NCI-H446 (cell line): ENCODE results near the gene MOGAT2.

Source experiments
- DNase-seq, 2 experiments: peaks; one replicate each; lab custom pipeline; 2025; lab: John Stamatoyannopoulos, UW

Gene MOGAT2

DNA sequence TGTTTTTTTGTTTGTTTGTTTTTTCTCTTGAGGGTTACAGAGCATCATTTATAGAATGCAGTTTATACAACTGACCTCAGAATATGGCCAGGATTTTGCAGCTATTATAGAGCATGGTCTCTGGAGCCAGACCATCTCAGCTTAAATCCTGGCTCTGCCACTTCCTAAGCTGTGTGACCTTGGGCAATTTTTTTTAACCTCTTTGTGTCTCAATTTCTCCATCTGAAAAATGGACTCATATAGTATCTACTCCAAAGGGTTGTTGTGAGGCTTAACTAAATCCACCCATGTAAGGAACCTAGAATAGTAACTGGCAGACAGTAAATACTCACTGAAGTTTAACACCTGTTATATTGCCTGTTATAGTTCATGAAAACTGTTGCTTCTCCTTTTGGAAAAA, 42.6 kb downstream of the MOGAT2 start:
- DNase-seq: no peak

- no peak for DNase-seq
These were observed 43.3 kb downstream of the MOGAT2 start for GRCh38 chr11:75760710-75761493.

DNA sequence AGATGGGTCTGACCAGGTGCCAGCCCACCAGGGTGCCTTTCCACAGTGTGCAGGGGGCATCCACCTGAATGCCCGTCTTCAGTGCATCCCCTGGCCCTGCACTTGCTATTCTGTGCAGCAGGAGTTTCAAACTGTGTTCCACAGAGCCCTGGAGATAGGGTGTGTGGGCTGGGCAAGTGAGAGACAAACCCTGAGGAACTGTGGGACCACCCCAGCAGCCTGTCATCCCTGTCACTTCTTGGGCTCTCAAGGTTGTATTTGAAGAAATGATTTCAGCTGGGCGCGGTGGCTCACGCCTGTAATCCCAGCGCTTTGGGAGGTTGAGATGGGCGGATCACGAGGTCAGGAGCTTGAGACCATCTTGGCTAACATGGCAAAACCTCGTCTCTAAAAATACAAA, 44.5 kb downstream of the MOGAT2 start:
- no peak for DNase-seq

GRCh38 chr11:75762885-75763284, 45.2 kb downstream of the MOGAT2 start:
- DNase-seq: no peak

- no peak for DNase-seq
These were observed 46.2 kb downstream of the MOGAT2 start for GRCh38 chr11:75763846-75764245.

GRCh38 chr11:75765116-75765515, 47.5 kb downstream of the MOGAT2 start:
- no peak for DNase-seq

GRCh38 chr11:75766443-75767227, 49.0 kb downstream of the MOGAT2 start:
- no peak for DNase-seq

DNA sequence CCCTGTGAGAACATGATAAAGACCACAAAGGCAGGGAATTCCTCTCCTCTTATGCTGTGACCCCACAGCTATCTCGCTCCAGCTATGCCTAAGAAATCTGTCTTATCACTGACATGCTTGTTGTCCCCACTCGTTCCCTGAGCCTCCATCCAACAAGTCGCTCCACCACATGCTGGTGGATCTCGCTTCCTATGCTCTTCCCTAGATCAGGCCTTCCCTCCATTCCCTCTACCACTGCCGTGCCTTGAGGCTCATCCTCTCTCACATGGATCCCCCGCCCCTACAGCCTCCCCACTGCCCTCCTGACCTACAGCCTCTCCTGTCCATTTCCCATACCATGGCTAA, 49.6 kb downstream of the MOGAT2 start:
- DNase-seq: no peak

DNA sequence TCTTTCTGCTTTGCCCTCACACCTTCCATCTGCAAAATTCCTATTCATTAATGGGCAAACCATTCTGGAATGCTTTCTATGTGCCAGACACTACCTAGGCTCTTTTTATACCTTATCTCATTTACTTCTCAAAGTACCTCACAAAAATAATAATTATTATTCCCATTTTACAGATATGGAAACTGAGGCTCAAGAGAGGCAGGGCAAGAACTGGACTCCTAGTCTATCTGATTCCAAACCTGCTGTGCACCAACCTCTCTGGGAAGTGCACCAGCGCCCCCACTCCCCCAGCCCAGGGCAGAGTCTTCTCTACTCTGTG, 50.1 kb downstream of the MOGAT2 start:
- DNase-seq: no peak

DNA sequence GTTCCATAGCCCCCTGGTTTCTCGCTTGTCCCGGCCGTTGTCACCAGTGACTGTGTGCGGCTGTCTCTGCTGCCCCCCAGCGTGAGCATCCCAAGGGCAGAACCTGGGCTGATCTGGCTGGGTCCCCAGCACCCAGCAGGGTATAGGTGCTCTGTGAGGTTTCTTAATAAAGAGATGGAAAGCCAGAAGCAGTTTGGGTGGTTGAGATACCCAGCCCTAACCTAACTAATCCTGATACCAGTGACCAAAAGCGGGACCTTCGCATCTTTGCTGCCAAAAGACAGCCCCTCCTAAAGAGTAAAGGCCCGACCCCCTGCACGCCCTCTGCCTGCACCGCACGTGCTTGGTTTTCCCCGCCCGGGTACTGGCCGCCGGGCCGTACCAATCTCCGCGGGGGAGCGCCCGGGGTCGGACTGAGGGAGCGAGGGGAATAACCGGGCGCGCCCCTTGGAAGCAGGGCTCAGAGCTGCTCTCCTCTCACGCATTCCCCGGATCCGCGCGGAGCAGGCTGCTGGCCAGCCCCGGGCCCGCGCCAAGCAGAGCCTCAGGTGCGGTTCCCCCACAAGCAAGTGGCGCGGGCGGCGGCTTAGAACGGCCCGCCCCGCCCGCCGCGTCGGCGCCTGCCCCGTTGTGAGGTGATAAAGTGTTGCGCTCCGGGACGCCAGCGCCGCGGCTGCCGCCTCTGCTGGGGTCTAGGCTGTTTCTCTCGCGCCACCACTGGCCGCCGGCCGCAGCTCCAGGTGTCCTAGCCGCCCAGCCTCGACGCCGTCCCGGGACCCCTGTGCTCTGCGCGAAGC, 50.7 kb downstream of the MOGAT2 start, which contains the start of gene DGAT2:
Gene DGAT2, plus strand, starts transcription at position 667 of the 797 bp plus-strand sequence. CDS start 214 bp downstream, outside the sequence.
- DNase-seq: peak; percentile 66 to 89

GRCh38 chr11:75768909-75769771, 51.5 kb downstream of the MOGAT2 start:
- DNase-seq: no peak

DNA sequence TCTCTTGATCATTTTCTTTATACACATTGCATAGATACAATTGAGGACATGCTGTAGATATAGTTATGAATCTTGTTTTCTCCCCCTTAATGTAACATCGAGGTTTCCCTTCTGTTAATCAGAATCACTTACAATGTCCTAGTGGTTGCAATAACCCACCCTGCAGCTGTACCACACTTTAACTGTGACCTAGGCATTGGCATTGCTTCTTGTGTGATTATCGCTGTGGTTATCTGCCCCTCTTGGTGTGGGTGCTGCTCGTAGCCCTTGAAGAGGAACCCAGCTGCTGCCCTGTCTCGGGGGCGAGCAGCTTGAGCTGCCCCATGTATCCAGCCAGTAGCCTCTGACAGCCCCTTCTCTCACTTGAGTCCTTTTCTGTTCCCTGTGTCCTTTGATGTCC, 52.5 kb downstream of the MOGAT2 start:
- DNase-seq: no peak

DNA sequence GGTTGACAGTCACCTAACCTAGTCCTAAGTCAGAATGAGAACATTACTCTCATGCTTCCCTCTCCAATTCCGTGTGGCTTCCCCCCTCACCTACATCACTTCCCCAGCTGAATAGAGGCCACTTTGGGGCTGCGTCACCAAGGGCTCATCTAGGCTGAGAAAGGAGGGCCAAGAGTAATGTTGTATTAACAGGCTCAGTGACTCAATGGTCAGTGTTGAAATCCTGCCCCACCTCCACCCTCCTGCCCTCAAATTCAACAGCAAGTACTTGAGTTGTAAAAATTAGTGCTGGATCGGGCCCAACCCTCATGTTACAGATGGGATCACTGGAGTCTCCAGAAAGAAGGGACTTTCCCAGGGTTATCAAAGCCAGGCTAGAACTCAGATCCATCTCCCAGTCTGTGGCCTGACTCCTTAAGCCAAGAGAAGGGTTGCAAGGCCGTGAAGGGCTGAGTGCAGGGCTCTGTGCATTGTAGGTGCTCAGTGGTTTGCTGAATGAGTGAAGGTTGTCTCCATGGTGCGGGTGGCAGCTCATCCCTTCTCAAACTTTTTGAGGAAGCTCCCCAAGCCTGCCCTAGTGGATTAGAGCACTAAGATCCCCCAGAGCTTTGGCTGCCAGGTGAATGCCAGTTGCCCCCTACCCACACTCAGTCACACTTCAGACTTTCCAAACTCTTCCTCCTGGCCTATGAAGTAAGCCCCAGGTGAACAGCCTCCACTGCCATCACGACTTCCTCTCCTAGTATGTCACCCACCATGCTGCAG, 54.2 kb downstream of the MOGAT2 start:
- no peak for DNase-seq

GRCh38 chr11:75773595-75774353, 56.1 kb downstream of the MOGAT2 start:
- no peak for DNase-seq

- DNase-seq: no peak
These were observed 57.4 kb downstream of the MOGAT2 start for GRCh38 chr11:75775056-75775455.

- DNase-seq: no peak
These were observed 58.9 kb downstream of the MOGAT2 start for GRCh38 chr11:75776546-75776945.

DNA sequence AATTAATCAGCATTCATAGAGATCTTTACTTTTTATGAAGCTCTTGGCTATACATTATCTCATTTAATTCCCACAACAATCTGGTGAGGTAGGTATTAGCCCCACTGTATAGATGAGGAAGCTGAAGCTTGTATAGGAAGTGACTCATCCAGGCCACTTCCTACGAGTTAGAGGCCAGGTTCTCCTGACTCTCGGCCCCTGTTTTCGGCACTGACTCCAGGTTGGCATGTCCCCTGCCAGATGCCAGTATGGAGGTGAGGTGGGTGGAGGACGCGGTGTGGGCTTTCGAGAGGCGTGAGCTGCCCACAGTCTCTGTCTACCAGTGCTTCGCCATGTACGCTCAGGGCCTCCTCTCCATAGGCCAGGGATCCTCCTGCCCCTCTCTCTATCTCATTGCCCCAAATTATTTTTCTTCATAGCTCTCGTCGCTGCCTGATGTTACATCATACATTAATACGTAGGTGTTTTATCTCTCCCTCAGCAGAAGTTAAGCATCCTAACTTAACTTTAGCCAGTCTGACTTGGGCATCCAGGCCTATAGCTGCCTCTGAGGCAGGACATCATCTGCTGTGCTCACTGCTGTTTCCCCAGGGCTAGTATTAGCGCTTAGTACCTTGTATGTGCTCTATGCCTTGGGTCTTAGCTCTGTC, 59.9 kb downstream of the MOGAT2 start:
- DNase-seq: no peak

DNA sequence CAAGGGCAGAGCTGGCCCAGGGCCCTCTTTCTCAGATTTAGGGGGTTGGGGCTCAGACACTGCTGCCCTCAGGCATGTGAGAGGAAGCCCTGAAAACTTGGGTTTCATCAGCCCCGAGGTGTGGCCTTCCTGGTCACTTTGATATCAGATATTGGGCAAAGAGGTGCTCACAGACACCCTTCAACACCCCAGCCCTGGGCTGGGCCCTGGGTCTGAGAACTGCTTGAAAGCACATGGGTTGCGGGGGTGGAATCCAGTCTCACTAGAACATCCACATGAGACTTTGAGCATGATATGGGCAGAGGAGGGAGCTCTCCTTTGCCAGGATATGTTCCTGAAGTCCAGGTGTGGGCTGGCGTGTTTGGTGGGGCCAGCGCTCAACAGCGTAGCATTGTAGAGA, 61.3 kb downstream of the MOGAT2 start:
- DNase-seq: no peak

DNA sequence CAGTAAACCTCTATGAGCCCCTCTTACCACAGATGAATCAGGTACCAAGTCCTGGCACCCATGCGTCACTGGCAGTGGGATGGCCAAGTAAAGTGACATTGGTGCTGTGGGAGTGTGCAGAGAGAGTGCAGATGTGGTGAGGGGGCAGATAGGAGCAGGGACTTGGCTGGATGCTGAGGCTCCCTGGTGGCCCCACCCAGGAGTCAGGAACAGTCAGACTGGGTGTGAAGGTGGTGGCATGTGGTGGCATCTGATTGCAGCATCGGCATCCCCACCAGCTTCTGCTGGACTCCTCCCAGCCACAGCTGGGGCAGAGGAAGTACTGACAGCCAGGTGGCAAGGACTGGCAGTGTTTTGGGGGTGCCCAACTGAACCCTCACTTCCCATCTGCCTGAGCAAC, 62.3 kb downstream of the MOGAT2 start:
- no peak for DNase-seq

- no peak for DNase-seq
These were observed 63.2 kb downstream of the MOGAT2 start for GRCh38 chr11:75780888-75781287.
